Measurements from ENCODE around the gene TRNAU1AP. TPM values are rescaled to one million over a fixed set of nuclear protein-coding genes. Genes with fewer than 3 reads are reported as not detected.

The TRNAU1AP gene
- total and polyA plus RNA-seq, 2 of the 13 experiments (the other 11 are each of a cell fraction or from before 2014, with no cell fraction given), result 29.0 to 42.9 TPM

- TF ChIP-seq ZNF318 (CRISPR knock-in tag; IDR thresholded peaks at IDR 0.05) (no peak), ZBTB3 (CRISPR knock-in tag; IDR thresholded peaks at IDR 0.05; ENCODE audit: borderline replicate concordance, low read depth) (peak; percentile 66; the same call in 1 of the 2 replicates), EEA1 (CRISPR knock-in tag; IDR thresholded peaks at IDR 0.05; ENCODE audit: borderline replicate concordance) (peak; percentile 87; the same call in 1 of the 2 replicates), RAD51 (IDR thresholded peaks at IDR 0.05; ENCODE audit: borderline replicate concordance) (no peak), BRF2 (CRISPR knock-in tag; IDR thresholded peaks at IDR 0.05) (peak; percentile 81; the same call in 1 of the 2 replicates), ZNF367 (CRISPR knock-in tag; IDR thresholded peaks at IDR 0.05; ENCODE audit: borderline replicate concordance) (no peak), ZNF672 (CRISPR knock-in tag; IDR thresholded peaks at IDR 0.05) (no peak), IKZF5 (CRISPR knock-in tag; IDR thresholded peaks at IDR 0.05) (peak; percentile 96), ATF7 (IDR thresholded peaks at IDR 0.05) (no peak), ATF7 (CRISPR knock-in tag; IDR thresholded peaks at IDR 0.05) (no peak; the same call in 1 of the 2 replicates), ZNF576 (CRISPR knock-in tag; IDR thresholded peaks at IDR 0.05) (0 out of 2 replicates have a peak, but pooled peaks have one; percentile 27), FOSL1 (CRISPR knock-in tag; IDR thresholded peaks at IDR 0.05; ENCODE audit: borderline replicate concordance) (no peak), ZNF503 (CRISPR knock-in tag; IDR thresholded peaks at IDR 0.05) (no peak), MIXL1 (CRISPR knock-in tag; IDR thresholded peaks at IDR 0.05) (peak; percentile 42; the same call in 1 of the 2 replicates), CREM (IDR thresholded peaks at IDR 0.05) (peak; percentile 85), CREM (CRISPR knock-in tag; IDR thresholded peaks at IDR 0.05) (no peak), IKZF1 (IDR thresholded peaks at IDR 0.05) (no peak)
Observed at GRCh38 chr1:28581531-28582247, 28.8 kb downstream of the TRNAU1AP start (continued).
